GM12874 (cell line): ENCODE measurements around the gene LRRC15.

ENCODE experiments used
- TF ChIP-seq, protein P1 (sequence below): IDR thresholded peaks from 2 replicates; pipeline ENCODE4 v1.5.1; 2011; ENCODE audit warnings: low read depth, mild to moderate bottlenecking, control low read depth, low read length, moderate library complexity; ENCODE audit not compliant: insufficient read depth

LRRC15 gene

DNA sequence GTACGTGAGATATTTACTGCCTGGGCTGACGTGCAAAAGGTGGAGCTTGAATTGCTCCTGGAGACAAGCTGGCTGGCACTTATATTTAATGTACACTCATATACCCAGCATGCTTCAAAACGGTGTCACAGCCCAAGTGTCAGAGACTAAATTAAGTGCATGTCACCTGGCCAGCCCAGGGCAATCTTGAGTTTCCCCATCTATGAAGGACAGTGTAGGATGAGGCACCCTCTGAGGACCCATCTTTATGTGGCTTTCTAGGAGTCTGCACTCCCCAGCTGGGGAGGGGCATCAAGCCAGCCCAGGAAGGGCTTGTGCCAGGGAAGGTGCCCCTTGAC lies 5.3 kb downstream of the LRRC15 start:
- TF ChIP-seq, protein P1, sequence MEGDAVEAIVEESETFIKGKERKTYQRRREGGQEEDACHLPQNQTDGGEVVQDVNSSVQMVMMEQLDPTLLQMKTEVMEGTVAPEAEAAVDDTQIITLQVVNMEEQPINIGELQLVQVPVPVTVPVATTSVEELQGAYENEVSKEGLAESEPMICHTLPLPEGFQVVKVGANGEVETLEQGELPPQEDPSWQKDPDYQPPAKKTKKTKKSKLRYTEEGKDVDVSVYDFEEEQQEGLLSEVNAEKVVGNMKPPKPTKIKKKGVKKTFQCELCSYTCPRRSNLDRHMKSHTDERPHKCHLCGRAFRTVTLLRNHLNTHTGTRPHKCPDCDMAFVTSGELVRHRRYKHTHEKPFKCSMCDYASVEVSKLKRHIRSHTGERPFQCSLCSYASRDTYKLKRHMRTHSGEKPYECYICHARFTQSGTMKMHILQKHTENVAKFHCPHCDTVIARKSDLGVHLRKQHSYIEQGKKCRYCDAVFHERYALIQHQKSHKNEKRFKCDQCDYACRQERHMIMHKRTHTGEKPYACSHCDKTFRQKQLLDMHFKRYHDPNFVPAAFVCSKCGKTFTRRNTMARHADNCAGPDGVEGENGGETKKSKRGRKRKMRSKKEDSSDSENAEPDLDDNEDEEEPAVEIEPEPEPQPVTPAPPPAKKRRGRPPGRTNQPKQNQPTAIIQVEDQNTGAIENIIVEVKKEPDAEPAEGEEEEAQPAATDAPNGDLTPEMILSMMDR: no peak

DNA sequence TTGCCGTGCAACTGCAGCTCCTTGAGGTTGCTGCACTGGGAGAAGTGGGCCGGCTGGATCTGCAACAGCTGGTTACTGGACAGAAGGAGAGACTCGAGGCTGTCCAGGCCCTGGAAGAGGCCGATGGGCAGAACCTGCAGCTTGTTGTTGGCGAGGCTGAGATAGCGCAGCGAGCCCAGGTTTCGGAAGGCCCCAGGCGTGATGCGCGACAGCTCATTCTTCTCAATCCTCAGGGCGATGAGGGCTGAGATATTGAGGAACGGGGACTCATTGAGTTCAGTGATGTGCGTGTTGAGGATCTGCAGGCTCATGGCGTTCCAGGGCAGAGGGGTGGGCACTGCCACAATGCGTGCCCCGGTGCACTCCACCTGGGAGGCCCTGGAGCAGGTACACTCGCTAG lies 9.0 kb downstream of the LRRC15 start:
- TF ChIP-seq, protein P1: no peak

DNA sequence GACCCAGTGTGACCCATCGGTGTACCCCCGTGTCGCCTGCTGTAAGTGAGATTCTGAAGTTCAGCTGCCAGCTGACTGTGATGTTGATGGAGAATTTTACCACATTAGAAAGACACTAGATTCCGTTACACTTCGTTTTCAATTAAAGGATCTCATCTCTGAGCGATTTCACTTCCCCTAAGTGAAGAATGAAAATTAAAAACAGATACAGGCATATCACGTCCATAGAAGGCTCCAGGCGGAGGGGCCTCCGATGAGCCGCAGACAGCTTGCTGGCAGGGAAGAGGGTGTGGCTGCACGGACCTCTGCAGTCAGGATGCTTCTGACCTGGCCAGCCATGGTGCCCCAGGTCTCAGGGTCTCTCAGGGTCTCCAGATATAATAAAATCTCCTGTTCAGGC lies 11.9 kb downstream of the LRRC15 start:
- TF ChIP-seq, protein P1: no peak

DNA sequence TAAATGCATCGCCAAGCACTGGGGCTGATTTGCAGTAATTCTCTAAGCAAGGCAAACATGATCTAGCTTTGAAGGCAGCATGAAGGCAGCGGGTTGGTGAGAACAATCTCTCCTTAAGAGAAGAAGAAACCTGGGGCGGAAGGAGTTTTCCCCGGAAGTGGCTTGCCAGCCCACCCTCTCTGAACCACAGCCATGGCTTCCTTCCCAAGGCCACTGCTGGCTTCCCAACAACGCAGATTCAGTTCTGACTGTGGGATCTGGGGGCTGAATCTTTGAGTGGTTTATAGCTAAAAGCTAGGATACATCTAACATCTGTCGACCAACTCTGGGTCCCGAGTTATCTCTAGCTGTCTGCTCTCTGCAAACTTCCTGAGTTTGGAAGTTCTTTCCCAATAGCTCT lies 14.2 kb downstream of the LRRC15 start:
- TF ChIP-seq, protein P1: no peak

DNA sequence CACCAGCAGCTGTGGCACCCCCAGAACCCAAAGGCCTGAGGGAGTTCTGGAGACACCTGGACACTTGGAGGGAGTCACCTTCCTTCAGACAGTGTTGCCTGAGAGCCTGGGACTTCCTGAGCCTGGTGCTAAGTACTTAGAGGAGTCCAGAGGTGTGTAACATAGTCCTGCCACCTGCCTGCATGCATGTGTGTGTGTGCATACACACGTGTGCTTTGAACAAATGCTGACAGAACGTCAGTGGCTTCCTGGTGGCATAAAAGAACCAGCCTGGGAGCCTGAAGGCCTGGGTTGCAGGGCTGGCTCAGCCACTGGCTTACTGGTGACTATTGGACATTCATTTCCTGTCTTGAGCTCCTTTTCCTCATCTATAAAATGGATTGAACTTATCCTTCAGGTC lies 15.2 kb downstream of the LRRC15 start:
- TF ChIP-seq, protein P1: no peak

DNA sequence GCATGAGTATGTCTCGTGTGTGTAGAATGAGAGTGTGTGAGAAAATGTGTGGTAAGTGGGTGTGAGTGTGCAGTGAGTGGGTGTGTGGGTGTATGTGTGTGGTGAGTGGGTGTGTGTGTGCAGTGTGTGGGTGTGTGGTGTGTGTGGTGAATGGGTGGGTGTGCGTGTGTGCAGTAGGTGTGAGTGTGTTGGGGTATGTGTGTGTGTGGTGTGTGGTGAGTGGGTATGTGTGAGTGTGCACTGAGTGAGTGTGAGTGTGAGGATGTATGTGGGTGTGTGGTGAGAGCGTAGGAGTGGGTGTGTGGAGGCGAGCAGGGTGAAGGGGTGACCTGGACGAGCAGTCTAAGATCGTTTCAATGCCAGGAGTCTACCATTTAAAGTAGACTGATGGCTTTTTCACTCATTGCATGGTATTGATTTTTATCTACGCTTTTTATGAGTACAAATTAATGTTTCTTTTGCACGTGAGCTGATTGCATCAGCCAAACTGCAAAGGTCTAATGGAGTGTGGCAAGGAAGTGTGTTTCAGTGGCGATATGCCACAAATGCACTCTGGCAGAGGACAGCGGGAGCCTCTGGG lies 16.8 kb downstream of the LRRC15 start:
- TF ChIP-seq, protein P1: no peak

DNA sequence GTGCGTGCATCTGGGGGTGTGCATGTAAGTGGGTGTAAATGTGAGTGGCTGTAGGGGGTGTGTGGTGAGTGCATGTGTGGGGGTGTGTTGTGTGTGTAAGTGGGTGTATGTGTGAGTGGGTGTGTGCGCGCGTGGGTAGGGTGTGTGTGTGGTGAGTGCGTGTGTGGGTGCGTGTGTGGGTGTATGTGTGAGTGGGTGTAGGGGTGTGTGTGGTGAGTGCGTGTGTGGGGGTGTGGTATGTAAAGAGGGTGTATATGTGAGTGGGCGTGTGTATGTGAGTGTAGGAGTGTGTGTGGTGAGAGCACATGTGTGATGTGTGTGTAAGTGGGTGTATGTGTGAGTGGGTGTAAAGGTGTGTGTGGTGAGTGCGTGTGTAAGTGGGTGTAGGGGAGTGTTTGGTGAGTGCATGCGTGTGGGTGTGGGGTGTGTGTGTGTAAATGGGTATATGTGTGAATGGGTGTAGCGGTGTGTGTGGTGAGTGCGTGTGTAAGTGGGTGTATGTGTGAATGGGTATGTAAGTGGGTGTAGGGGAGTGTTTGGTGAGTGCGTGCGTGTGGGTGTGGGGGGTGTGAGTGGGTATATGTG lies 17.5 kb downstream of the LRRC15 start:
- TF ChIP-seq, protein P1: no peak
